HCT116 (cell line): ENCODE results near the gene COX5B. TPM values are rescaled to one million over a fixed set of nuclear protein-coding genes. Genes with fewer than 3 reads are reported as not detected.
"Not testable (repeated sequence)": the region's sequence is repeated elsewhere in the genome, so short reads cannot be mapped to it uniquely, and the experiment has no call there.

Source experiments
- ATAC-seq: fragments of 200-7000 bp; cut with Tn5 transposase; 2 replicates; pipeline ENCODE4 v1.9.1; 2020; ENCODE audit warnings: mild to moderate bottlenecking, moderate library complexity
- BruUV-seq: library from RNA; stranded (reverse); fragments of 400-500 nt; replicated peaks from 2 replicates; lab custom pipeline; 2021; lab: Mats Ljungman, UMichigan
- CTCF ChIA-PET: fragments of 300-600 bp; sonication (Branson Sonifier 250); formaldehyde crosslinking; loops from one replicate; lab custom pipeline; 2021; ENCODE audit warnings: antibody characterized with exemption; lab: Charles Lee
- POLR2A ChIA-PET: fragments of 300-600, 350-600 bp; sonication (Branson Sonifier 250); formaldehyde crosslinking; loops from one replicate; lab custom pipeline; 2021; ENCODE audit warnings: antibody characterized with exemption; lab: Charles Lee
- RAD21 ChIA-PET, 2 experiments: fragments of 300-600 bp; sonication (Branson Sonifier 250); formaldehyde crosslinking; loops; one replicate each; lab custom pipeline; 2023; ENCODE audit warnings: low total read pairs in 2 of 2; ENCODE audit not compliant: uncharacterized antibody in 2 of 2, unreplicated experiment in 2 of 2, low non-redundant PET in 1 of 2; lab: Charles Lee
- DNase-seq: peaks from one replicate; pipeline ENCODE4 v3.0.0-alpha.2; 2010; ENCODE audit warnings: low read depth, low spot score
- H2AFZ ChIP-seq: fragments of 200-600 bp; shearing (Covaris generic), sonication (generic); 2 replicates; pipeline ENCODE4 v1.6.1; 2017; ENCODE audit warnings: low read depth, mixed run types, mixed read lengths, antibody characterized with exemption, low read length; ENCODE audit not compliant: poor library complexity, severe bottlenecking
- H3K27ac ChIP-seq: 2 replicates; pipeline ENCODE4 v1.5.1; 2012; ENCODE audit warnings: low read depth, low read length
- H3K27me3 ChIP-seq: fragments of 200-600 bp; sonication (generic); 2 replicates; pipeline ENCODE4 v1.6.1; 2016; ENCODE audit warnings: mixed run types, low read length, mixed read lengths; ENCODE audit not compliant: insufficient read depth
- H3K36me3 ChIP-seq, 2 experiments: fragments of 200-500 bp in 1 of 2; fragments of 200-600 bp in 1 of 2; sonication (Bioruptor generic) in 1 of 2; sonication (generic) in 1 of 2; 2 replicates each; pipeline versions ENCODE4 v1.5.1 to v1.6.1; 2014 to 2016; ENCODE audit warnings: low read length in 2 of 2, inconsistent platforms in 1 of 2, mixed read lengths in 1 of 2, mixed run types in 1 of 2; ENCODE audit not compliant: insufficient read depth in 2 of 2, control insufficient read depth in 1 of 2
- H3K4me1 ChIP-seq, 2 experiments: fragments of 200-600 bp in 1 of 2; sonication (generic) in 1 of 2; 2 replicates each; pipeline versions ENCODE4 v1.5.1 to v1.6.1; 2012 to 2017; ENCODE audit warnings: low read length in 2 of 2, inconsistent platforms in 1 of 2, mild to moderate bottlenecking in 1 of 2, mixed read lengths in 1 of 2, mixed run types in 1 of 2, moderate library complexity in 1 of 2; ENCODE audit not compliant: insufficient read depth in 2 of 2, control insufficient read depth in 1 of 2
- H3K4me2 ChIP-seq: fragments of 200-600 bp; sonication (generic); 2 replicates; pipeline ENCODE4 v1.6.1; 2017; ENCODE audit warnings: mixed run types, low read length, mixed read lengths
- H3K4me3 ChIP-seq, 2 experiments: fragments of 200-600 bp in 1 of 2; sonication (generic) in 1 of 2; replicated peaks in 1 of 2; 2 replicates each; pipeline ENCODE4 v1.5.1; 2011 to 2016; ENCODE audit warnings: low read length in 2 of 2, control low read depth in 1 of 2, low read depth in 1 of 2, mild to moderate bottlenecking in 1 of 2, mixed read lengths in 1 of 2, mixed run types in 1 of 2
- H3K79me2 ChIP-seq: fragments of 200-600 bp; sonication (generic); 2 replicates; pipeline ENCODE4 v1.6.1; 2017; ENCODE audit warnings: mild to moderate bottlenecking, mixed run types, low read length, moderate library complexity, mixed read lengths; ENCODE audit not compliant: insufficient read depth
- H3K9ac ChIP-seq: fragments of 200-600 bp; sonication (generic); 2 replicates; pipeline ENCODE4 v1.6.1; 2016; ENCODE audit warnings: low read length, mixed read lengths
- H3K9me2 ChIP-seq: fragments of 200-600 bp; sonication (generic), shearing (Covaris generic); 2 replicates; pipeline ENCODE4 v1.6.1; 2017; ENCODE audit warnings: mixed run types, mild to moderate bottlenecking, moderate library complexity; ENCODE audit not compliant: insufficient read depth
- H3K9me3 ChIP-seq, 2 experiments: fragments of 200-500 bp in 1 of 2; fragments of 200-600 bp in 1 of 2; sonication (Bioruptor generic) in 1 of 2; sonication (generic) in 1 of 2; 2 replicates each; pipeline ENCODE4 v1.6.1; 2014 to 2017; ENCODE audit warnings: low read length in 2 of 2, mixed read lengths in 2 of 2, inconsistent platforms in 1 of 2, low read depth in 1 of 2, mild to moderate bottlenecking in 1 of 2, mixed run types in 1 of 2, moderate library complexity in 1 of 2; ENCODE audit not compliant: control insufficient read depth in 1 of 2, insufficient read depth in 1 of 2
- H4K20me1 ChIP-seq: fragments of 200-600 bp; sonication (generic), shearing (Covaris generic); 2 replicates; pipeline ENCODE4 v1.6.1; 2017; ENCODE audit warnings: mixed run types, mild to moderate bottlenecking, moderate library complexity; ENCODE audit not compliant: insufficient read depth
- CBX3 ChIP-seq: IDR thresholded peaks from 2 replicates; pipeline ENCODE4 v1.6.1; 2012; ENCODE audit warnings: low read depth
- CTCF ChIP-seq, 3 experiments: fragments of 200-600 bp in 1 of 3; sonication (generic) in 1 of 3; IDR thresholded peaks in 2 of 3; conservative IDR thresholded peaks in 1 of 3; 2 replicates each; pipeline ENCODE4 v1.5.1; 2012 to 2017; ENCODE audit warnings: low read depth in 2 of 3, low read length in 2 of 3, antibody characterized with exemption in 1 of 3, borderline replicate concordance in 1 of 3, control low read depth in 1 of 3, mild to moderate bottlenecking in 1 of 3, mixed read lengths in 1 of 3, mixed run types in 1 of 3, moderate library complexity in 1 of 3; ENCODE audit not compliant: insufficient read depth in 1 of 3
- ELF1 ChIP-seq: IDR thresholded peaks from 2 replicates; pipeline ENCODE4 v1.6.1; 2012; ENCODE audit warnings: low read depth, borderline replicate concordance
- EZH2 ChIP-seq: fragments of 200-600 bp; sonication (generic); IDR thresholded peaks from 2 replicates; pipeline ENCODE4 v1.6.1; 2017; ENCODE audit warnings: antibody characterized with exemption, mixed run types
- JUND ChIP-seq: IDR thresholded peaks from 2 replicates; pipeline ENCODE4 v1.6.1; 2012
- POLR2A ChIP-seq: IDR thresholded peaks from 2 replicates; pipeline ENCODE4 v1.7.0; 2011; ENCODE audit warnings: borderline replicate concordance; ENCODE audit not compliant: insufficient read depth, insufficient read length; ENCODE audit errors: extremely low read depth
- POLR2AphosphoS5 ChIP-seq: IDR thresholded peaks from 2 replicates; pipeline ENCODE4 v1.6.1; 2011; ENCODE audit warnings: mild to moderate bottlenecking, low read depth, low read length, moderate library complexity
- SP1 ChIP-seq: IDR thresholded peaks from 2 replicates; pipeline ENCODE4 v1.6.1; 2012; ENCODE audit warnings: low read depth
- SRF ChIP-seq: IDR thresholded peaks from 2 replicates; pipeline ENCODE4 v1.6.1; 2012; ENCODE audit warnings: low read depth
- intact Hi-C: fragments of 100-400 bp; cut with micrococcal nuclease; formaldehyde crosslinking; loops from 2 replicates; pipeline ENCODE4 v1.10.0; 2022
- total RNA-seq: library from RNA; stranded (reverse); gene quantifications from one replicate; pipeline ENCODE4 v1.2.1, GENCODE V29; 2021; ENCODE audit not compliant: unreplicated experiment

COX5B gene
- total RNA-seq, 1 experiment from 2014 or later: 283 TPM

DNA sequence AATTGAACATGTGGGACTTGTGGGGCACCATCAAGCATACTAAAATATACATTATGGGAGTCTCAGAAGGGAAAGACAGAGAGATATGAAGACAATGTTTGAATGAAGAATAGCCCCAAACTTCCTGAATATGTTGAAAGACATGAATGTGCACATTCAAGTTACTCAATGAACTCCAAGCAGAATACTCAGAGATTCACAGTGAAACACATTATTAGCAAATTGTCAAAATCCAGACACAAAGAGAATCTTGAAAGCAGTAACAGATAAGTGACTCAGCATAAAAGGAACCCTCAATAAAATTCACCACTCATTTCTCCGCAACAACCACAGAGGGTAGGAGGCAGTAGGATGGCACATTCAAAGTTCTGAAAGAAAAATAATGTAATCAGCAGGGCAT lies 32.4 kb downstream of the COX5B start:
- POLR2A ChIA-PET: no interaction called here
- Histone ChIP-seq H3K4me2 (no peak overlapping the region), H3K9me2 (no peaks in the 10 kb centered on the region), H4K20me1 (no peaks in the 10 kb centered on the region), H3K9ac (no peak overlapping the region), H3K27me3 (no peaks in the 10 kb centered on the region), H3K9me3 (0 out of 4 replicates have a peak, but pooled peaks cover 0 to 4% of the 10 kb centered on the region in 2 experiments), H3K4me3 (no peak overlapping the region), H3K79me2 (no peaks in the 10 kb centered on the region), H3K27ac (no peak overlapping the region), H2AFZ (no peak overlapping the region), H3K36me3 (no peaks in the 10 kb centered on the region), H3K4me1 (no peaks in the 10 kb centered on the region)
- TF ChIP-seq SP1: no peak
- TF ChIP-seq POLR2A: no peak
- no peak for TF ChIP-seq SRF
- no peak for TF ChIP-seq POLR2AphosphoS5
- no peak for TF ChIP-seq JUND
- no peak for TF ChIP-seq ELF1
- TF ChIP-seq CBX3: no peak
- no peak for TF ChIP-seq CTCF (IDR thresholded peaks at IDR 0.05 in 2 of 3, conservative IDR thresholded peaks at IDR 0.05 in 1 of 3; ENCODE audit: borderline replicate concordance in 1 of 3, insufficient read depth in 1 of 3, low read depth in 2 of 3, low read length in 2 of 3)
- no peak for TF ChIP-seq EZH2
- CTCF ChIA-PET: no interaction called here
- no TSS peak for BruUV-seq
- DNase-seq (no peak), ATAC-seq (no peak)
- RAD21 ChIA-PET: no interaction called here
- intact Hi-C loops: no loop called here

GRCh38 chr2:97687235-97687634 lies 41.4 kb downstream of the COX5B start:
- DNase-seq, H3K9me2 ChIP-seq, POLR2A ChIA-PET, CTCF ChIA-PET, H3K27ac ChIP-seq, H3K4me3 ChIP-seq, H3K9ac ChIP-seq, H3K27me3 ChIP-seq, H3K79me2 ChIP-seq, BruUV-seq, H3K36me3 ChIP-seq, H3K4me1 ChIP-seq, H3K9me3 ChIP-seq, H2AFZ ChIP-seq, RAD21 ChIA-PET, H4K20me1 ChIP-seq, H3K4me2 ChIP-seq, intact Hi-C loops, ATAC-seq: not testable (repeated sequence)
